ENCODE data around the gene TOMM70. TPM values are rescaled to one million over a fixed set of nuclear protein-coding genes. Genes with fewer than 3 reads are reported as not detected.

TOMM70 gene
- total RNA-seq, 3 donors from 2014 or later = 37.4 to 50.4 (median 44.2) TPM

GRCh38 chr3:100316641-100317069 lies 84.2 kb downstream of the TOMM70 start:
- Histone ChIP-seq H3K4me1 (ENCODE audit: low read depth) (no peaks in the 10 kb centered on the region), H3K9me3 (no peaks in the 10 kb centered on the region), H3K36me3 (ENCODE audit: low read depth) (no peaks in the 10 kb centered on the region), H3K4me3 (no peak overlapping the region)
- no peak for TF ChIP-seq CTCF (IDR thresholded peaks at IDR 0.05)
- DNase-seq (peak in 1 of 3 donors; percentile 60), ATAC-seq (peak; percentile 70)
- intact Hi-C loops (cut with DNase I, micrococcal nuclease) = no loop called here

Other genes with a start within 250 kb of the TOMM70 start
- gene TBC1D23, start 140.1 kb downstream of the TOMM70 start, total RNA-seq = 10 to 100 TPM; 43.5 to 45.6 (median 44.0) TPM
- 10 to 100 TPM; 27.0 to 35.9 (median 28.2) TPM for gene NIT2, start 66.3 kb downstream of the TOMM70 start, total RNA-seq
- 1 to 10 TPM; 1.2 to 1.7 (median 1.3) TPM for gene LNP1, start 450 bp upstream of the TOMM70 start, total RNA-seq
- gene TMEM45A, start 91.5 kb upstream of the TOMM70 start, total RNA-seq = 10 to 100 TPM in 1 of 3 donors, 1 to 10 TPM in 2; 1.9 to 11.4 (median 6.0) TPM
- gene ADGRG7, start 208.5 kb upstream of the TOMM70 start, total RNA-seq = 10 to 100 TPM in 2 of 3 donors, 1 to 10 TPM in 1; 9.7 to 21.7 (median 13.9) TPM